Muscle layer of duodenum (tissue), 2 donors: ENCODE results near the gene MRPL12.
"Not testable (repeated sequence)": the region's sequence is repeated elsewhere in the genome, so short reads cannot be mapped to it uniquely, and the experiment has no call there.

Experiments used
- H3K27ac ChIP-seq: one replicate; pipeline ENCODE4 v1.7.0; 2013; ENCODE audit warnings: mild to moderate bottlenecking, low read length
- H3K27me3 ChIP-seq: one replicate; pipeline ENCODE4 v1.7.0; 2013; ENCODE audit warnings: low read depth, mild to moderate bottlenecking, control low read depth, low read length
- H3K36me3 ChIP-seq, 2 donors: one replicate each; pipeline ENCODE4 v1.7.0; 2013; ENCODE audit warnings: low read length in 2 of 2, control low read depth in 1 of 2, mild to moderate bottlenecking in 1 of 2; ENCODE audit not compliant: insufficient read depth in 2 of 2, control insufficient read depth in 1 of 2
- H3K4me1 ChIP-seq, 2 donors: one replicate each; pipeline ENCODE4 v1.7.0; 2013; ENCODE audit warnings: low read length in 2 of 2, mild to moderate bottlenecking in 2 of 2, control low read depth in 1 of 2, moderate library complexity in 1 of 2; ENCODE audit not compliant: insufficient read depth in 2 of 2, control insufficient read depth in 1 of 2
- H3K4me3 ChIP-seq, 2 donors: one replicate each; pipeline ENCODE4 v1.7.0; 2013; ENCODE audit warnings: low read length in 2 of 2, low read depth in 1 of 2, mild to moderate bottlenecking in 1 of 2
- H3K9me3 ChIP-seq, 2 donors: one replicate each; pipeline ENCODE4 v1.7.0; 2013; ENCODE audit warnings: low read length in 2 of 2, control low read depth in 1 of 2, mild to moderate bottlenecking in 1 of 2; ENCODE audit not compliant: control insufficient read depth in 1 of 2
- donor health status: healthy.

The MRPL12 gene

DNA sequence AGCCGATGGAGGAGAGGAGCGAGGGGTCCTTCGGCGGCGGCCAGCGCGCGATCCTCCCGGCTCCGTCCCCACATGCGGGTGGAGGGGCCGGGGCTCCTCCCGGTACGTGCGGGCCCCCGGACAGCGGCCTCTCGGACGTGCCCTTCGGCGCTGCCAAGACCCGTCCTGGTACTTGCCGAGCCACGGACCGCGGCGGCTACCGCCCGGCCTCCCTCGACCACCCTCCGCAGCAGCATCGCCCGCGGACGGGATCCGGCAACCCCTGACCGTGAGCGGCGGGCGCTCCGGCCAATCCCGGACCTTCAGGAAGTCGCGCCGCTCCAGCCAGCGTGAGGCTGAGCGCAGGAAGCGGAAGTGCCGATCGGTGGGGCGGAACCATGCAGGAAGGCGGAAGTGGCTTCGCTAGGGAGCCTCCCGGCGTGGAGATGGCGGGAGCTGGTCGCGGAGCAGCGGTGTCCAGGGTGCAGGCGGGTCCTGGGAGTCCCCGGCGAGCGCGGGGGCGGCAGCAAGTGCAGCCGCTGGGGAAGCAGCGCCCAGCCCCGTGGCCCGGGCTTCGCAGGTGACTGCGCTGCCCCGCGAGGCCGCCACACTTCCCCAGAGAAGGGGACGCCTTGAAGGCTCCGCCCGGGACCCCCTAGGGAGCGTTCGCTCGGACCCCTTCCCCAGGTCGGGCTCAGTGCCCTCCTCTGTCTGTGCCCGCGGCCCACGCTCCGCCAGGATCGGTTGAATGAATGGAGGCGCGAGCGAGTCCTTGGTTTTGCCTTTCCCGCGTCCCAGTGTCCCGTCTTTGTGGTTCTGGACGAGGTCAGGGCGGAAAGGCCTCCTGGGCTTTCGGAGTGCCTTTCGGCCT, 36.6 kb upstream of the MRPL12 start, which contains the start of the genes CCDC137 and OXLD1:
TSS of gene CCDC137 (plus strand) at position 396 of the 850 bp plus-strand sequence. CDS start at position 426, 30 bp downstream.
TSS of gene OXLD1 (minus strand) at position 264 of the 850 bp plus-strand sequence. CDS start at position 236, 28 bp downstream.
- Histone ChIP-seq H3K9me3 (no peaks in the 10 kb centered on the region), H3K27ac (peak within 1 kb of the TSS; percentile 87), H3K4me3 (peak within 1 kb of the TSS; percentile 95 to 99), H3K4me1 (peaks cover 6 to 20% of the 10 kb centered on the region in 2 donors), H3K27me3 (no peaks in the 10 kb centered on the region), H3K36me3 (peaks cover 4 to 21% of the 10 kb centered on the region in 2 donors)

DNA sequence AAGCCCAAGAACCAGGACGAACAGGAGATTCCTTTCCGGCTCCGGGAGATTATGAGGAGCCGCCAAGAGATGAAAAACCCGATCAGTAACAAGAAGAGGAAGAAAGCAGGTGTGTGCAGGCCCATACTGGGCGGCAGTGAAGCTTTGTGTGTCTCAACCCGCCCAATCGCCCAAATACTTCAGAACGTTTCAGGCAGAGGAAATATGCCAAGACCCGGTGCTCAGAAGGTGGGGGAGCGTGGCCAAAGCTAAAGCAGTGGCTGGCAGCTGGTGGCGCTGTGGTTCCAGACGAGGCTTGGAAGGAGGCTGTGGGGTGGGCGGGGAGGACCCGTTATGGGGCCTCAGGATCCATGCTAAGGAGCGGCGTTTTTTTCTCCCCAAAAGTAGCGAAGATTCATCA, 35.4 kb upstream of the MRPL12 start:
- H3K27me3 ChIP-seq: no peaks in the 10 kb centered on the region
- H3K4me1 ChIP-seq: peaks cover 6 to 20% of the 10 kb centered on the region in 2 donors
- peaks cover 11 to 33% of the 10 kb centered on the region in 2 donors for H3K36me3 ChIP-seq
- no peaks in the 10 kb centered on the region for H3K9me3 ChIP-seq
- H3K4me3 ChIP-seq: no peak overlapping the region
- no peak overlapping the region for H3K27ac ChIP-seq

DNA sequence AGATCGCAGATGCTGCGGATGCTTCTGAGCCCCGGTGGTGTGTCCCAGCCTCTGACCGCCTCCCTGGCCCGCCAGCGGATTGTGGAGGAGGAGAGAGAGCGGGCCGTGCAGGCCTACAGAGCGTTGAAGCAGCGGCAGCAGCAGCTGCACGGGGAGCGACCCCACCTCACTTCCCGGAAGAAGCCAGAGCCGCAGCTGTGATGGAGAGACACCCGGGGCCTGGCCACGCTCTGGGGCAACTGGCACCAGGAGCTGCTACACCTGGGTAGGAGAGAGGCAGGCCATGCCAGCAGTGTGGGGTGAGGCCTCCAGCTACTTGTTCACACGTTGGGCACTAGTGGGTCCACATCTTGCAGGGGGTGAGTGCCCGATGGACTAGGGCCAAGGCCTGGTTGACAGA, 30.7 kb upstream of the MRPL12 start:
- Histone ChIP-seq H3K4me3 (no peak overlapping the region), H3K4me1 (peaks cover 0 to 4% of the 10 kb centered on the region in 2 donors), H3K36me3 (peaks cover 12 to 50% of the 10 kb centered on the region in 2 donors), H3K27ac (no peak overlapping the region), H3K27me3 (no peaks in the 10 kb centered on the region), H3K9me3 (no peaks in the 10 kb centered on the region)

DNA sequence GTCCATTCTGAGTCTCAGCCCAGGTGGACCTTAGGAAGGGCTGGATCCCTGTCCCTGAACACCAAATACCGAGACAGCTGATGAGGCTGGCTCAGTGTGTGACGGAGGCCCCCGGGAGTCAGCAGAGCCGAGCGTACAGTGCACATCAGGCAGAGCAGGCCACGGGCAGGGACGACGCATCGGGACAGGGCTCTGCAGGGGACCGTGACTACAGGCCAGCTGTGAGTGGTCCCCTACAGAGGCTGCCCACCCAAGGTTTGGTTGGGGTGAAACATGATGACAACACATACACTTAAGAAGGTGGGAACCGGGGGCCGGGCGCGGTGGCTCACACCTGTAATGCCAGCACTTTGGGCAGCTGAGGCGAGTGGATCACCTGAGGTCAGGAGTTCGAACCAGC, 30.2 kb upstream of the MRPL12 start:
- Histone ChIP-seq H3K27me3 (no peaks in the 10 kb centered on the region), H3K4me3 (no peak overlapping the region), H3K4me1 (no peaks in the 10 kb centered on the region), H3K9me3 (no peaks in the 10 kb centered on the region), H3K36me3 (peaks cover 12 to 50% of the 10 kb centered on the region in 2 donors), H3K27ac (no peak overlapping the region)

DNA sequence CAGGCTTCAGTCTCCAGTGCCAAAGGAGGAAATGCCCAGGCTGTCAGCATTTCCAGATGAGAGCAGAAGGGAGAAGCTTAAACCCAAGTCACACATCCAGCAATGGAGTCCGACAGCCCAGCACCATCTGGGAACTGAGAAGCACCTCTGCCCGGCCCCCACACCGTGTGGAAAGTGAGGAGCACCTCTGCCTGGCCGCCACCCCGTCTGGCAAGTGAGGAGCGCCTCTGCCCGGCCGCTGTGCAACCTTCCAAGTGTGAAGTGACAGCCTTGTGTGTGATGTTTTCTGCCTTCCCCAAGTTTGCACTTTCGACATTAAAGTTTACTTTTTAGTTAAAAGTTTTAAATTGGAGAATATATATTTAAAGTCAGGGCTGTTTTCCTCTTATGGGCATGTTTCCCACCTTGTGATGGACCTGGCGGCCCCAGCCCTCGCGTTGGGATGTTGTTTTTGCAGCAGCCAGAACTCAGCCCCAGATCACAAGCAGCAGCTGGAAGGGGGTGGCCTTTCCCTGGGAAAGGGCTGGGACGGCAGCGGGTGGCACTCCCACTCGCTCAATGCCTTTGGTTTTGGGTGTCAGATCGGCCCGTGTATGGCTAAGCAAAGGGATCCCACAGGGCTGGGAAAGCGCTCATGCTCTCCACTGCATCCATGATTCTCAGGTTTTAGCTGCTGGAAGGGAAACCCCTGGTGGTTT, 29.5 kb upstream of the MRPL12 start:
- Histone ChIP-seq H3K36me3 (peaks cover 12 to 50% of the 10 kb centered on the region in 2 donors), H3K4me1 (no peaks in the 10 kb centered on the region), H3K27ac (no peak overlapping the region), H3K9me3 (no peaks in the 10 kb centered on the region), H3K27me3 (no peaks in the 10 kb centered on the region), H3K4me3 (no peak overlapping the region)

- not testable (repeated sequence) for H3K4me1 ChIP-seq, H3K4me3 ChIP-seq, H3K27me3 ChIP-seq, H3K9me3 ChIP-seq, H3K27ac ChIP-seq
- peaks cover 8 to 45% of the 10 kb centered on the region in 2 donors for H3K36me3 ChIP-seq
These were observed 27.5 kb upstream of the MRPL12 start for GRCh38 chr17:81675515-81676221.

- Histone ChIP-seq H3K36me3 (peaks cover 8 to 38% of the 10 kb centered on the region in 2 donors), H3K27me3 (no peaks in the 10 kb centered on the region), H3K4me3 (no peak overlapping the region), H3K4me1 (no peaks in the 10 kb centered on the region), H3K27ac (no peak overlapping the region), H3K9me3 (no peaks in the 10 kb centered on the region)
These were observed 26.3 kb upstream of the MRPL12 start for GRCh38 chr17:81676906-81677305.

GRCh38 chr17:81680150-81680549, 23.0 kb upstream of the MRPL12 start:
- H3K27me3 ChIP-seq: no peaks in the 10 kb centered on the region
- no peaks in the 10 kb centered on the region for H3K9me3 ChIP-seq
- peaks cover 0 to 17% of the 10 kb centered on the region in 2 donors for H3K36me3 ChIP-seq
- H3K4me1 ChIP-seq: peaks cover 7 to 20% of the 10 kb centered on the region in 2 donors
- no peak overlapping the region for H3K27ac ChIP-seq
- H3K4me3 ChIP-seq: no peak overlapping the region

DNA sequence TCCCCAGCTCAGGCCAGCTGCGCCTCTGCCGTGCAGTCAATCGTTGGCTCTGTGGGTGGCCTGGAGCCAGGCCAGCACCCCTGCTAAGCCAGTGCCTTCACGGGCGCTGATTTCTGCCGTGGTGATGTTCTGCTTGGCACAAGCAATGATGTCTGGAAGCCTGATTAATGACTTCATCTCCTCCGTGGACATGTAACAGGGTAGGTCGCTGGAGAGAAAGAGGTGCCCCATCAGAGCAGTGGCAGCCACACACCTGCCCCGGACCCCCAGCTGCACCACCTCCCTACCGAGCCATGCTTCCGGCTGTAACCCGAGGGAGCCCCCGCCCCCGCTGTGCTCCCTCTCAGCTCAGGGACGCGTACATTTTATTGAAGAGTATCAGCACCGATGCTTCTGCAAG, 21.5 kb upstream of the MRPL12 start:
- Histone ChIP-seq H3K27ac (no peak overlapping the region), H3K4me3 (no peak overlapping the region), H3K4me1 (peaks cover 9 to 25% of the 10 kb centered on the region in 2 donors)

GRCh38 chr17:81682565-81683207, 20.5 kb upstream of the MRPL12 start:
- no peaks in the 10 kb centered on the region for H3K27me3 ChIP-seq
- H3K27ac ChIP-seq: peak overlapping the region; percentile 56
- no peaks in the 10 kb centered on the region for H3K9me3 ChIP-seq
- peaks cover 14 to 33% of the 10 kb centered on the region in 2 donors for H3K36me3 ChIP-seq
- peaks cover 9 to 25% of the 10 kb centered on the region in 2 donors for H3K4me1 ChIP-seq
- H3K4me3 ChIP-seq: peak overlapping the region; percentile 81 to 82

More for the DNA sequence above, 21.5 kb upstream of the MRPL12 start:
- Histone ChIP-seq H3K27me3 (no peaks in the 10 kb centered on the region), H3K36me3 (peaks cover 6 to 23% of the 10 kb centered on the region in 2 donors), H3K9me3 (no peaks in the 10 kb centered on the region)
